WTC11 (cell line): ENCODE results near the gene TSC22D4. TPM values are rescaled to one million over a fixed set of nuclear protein-coding genes. Genes with fewer than 3 reads are reported as not detected.

Experiments
- ATF1 ChIP-seq: sonication (generic); formaldehyde crosslinking; IDR thresholded peaks from 2 replicates; pipeline ENCODE4 v1.8.1; 2023; ENCODE audit warnings: mild to moderate bottlenecking, moderate library complexity, missing genetic modification reagents
- ATF2 ChIP-seq: sonication (generic); formaldehyde crosslinking; IDR thresholded peaks from 2 replicates; pipeline ENCODE4 v1.8.1; 2022; ENCODE audit warnings: low read depth, missing genetic modification reagents, borderline replicate concordance
- ATF3 ChIP-seq: sonication (generic); formaldehyde crosslinking; conservative IDR thresholded peaks from 2 replicates; pipeline ENCODE4 v1.8.1; 2022; ENCODE audit warnings: mild to moderate bottlenecking, missing genetic modification reagents
- ATF6 ChIP-seq: sonication (generic); formaldehyde crosslinking; IDR thresholded peaks from 2 replicates; pipeline ENCODE4 v1.8.1; 2023; ENCODE audit warnings: mild to moderate bottlenecking, missing genetic modification reagents
- CDX4 ChIP-seq: fragments of 250-450 bp; sonication (Bioruptor Pico); IDR thresholded peaks from 2 replicates; pipeline ENCODE4 v1.9.0; 2021; ENCODE audit warnings: moderate library complexity, mild to moderate bottlenecking, inconsistent platforms, borderline replicate concordance
- E2F5 ChIP-seq: sonication (generic); formaldehyde crosslinking; IDR thresholded peaks from 2 replicates; pipeline ENCODE4 v1.8.1; 2022; ENCODE audit warnings: mild to moderate bottlenecking, moderate library complexity, missing genetic modification reagents
- FOXK1 ChIP-seq: sonication (generic); formaldehyde crosslinking; IDR thresholded peaks from 2 replicates; pipeline ENCODE4 v1.8.0; 2022; ENCODE audit warnings: mild to moderate bottlenecking, moderate library complexity, missing genetic modification reagents
- FOXP1 ChIP-seq: sonication (generic); formaldehyde crosslinking; IDR thresholded peaks from 2 replicates; pipeline ENCODE4 v1.8.0; 2022; ENCODE audit warnings: missing genetic modification reagents, mild to moderate bottlenecking, moderate library complexity, borderline replicate concordance
- FOXP4 ChIP-seq: sonication (generic); formaldehyde crosslinking; IDR thresholded peaks from 2 replicates; pipeline ENCODE4 v1.8.0; 2022; ENCODE audit warnings: mild to moderate bottlenecking, missing genetic modification reagents
- GTF2I ChIP-seq: fragments of 250-450 bp; sonication (Bioruptor Pico); conservative IDR thresholded peaks from 2 replicates; pipeline ENCODE4 v1.4.0; 2021; ENCODE audit warnings: mild to moderate bottlenecking
- HMGA2 ChIP-seq: fragments of 250-450 bp; sonication (Bioruptor Pico); IDR thresholded peaks from 2 replicates; pipeline ENCODE4 v1.4.0; 2021; ENCODE audit warnings: mild to moderate bottlenecking, moderate library complexity
- JAZF1 ChIP-seq: fragments of 250-450 bp; sonication (Bioruptor Pico); IDR thresholded peaks from 2 replicates; pipeline ENCODE4 v1.9.0; 2021; ENCODE audit warnings: moderate library complexity, mild to moderate bottlenecking, inconsistent platforms
- KAT7 ChIP-seq: sonication (generic); formaldehyde crosslinking; IDR thresholded peaks from 2 replicates; pipeline ENCODE4 v1.8.1; 2023; ENCODE audit warnings: missing genetic modification reagents, mild to moderate bottlenecking, borderline replicate concordance
- MXD4 ChIP-seq: fragments of 250-450 bp; sonication (Bioruptor Pico); IDR thresholded peaks from 2 replicates; pipeline ENCODE4 v1.8.0; 2021; ENCODE audit warnings: mild to moderate bottlenecking, moderate library complexity, borderline replicate concordance
- MYBL2 ChIP-seq: sonication (generic); formaldehyde crosslinking; IDR thresholded peaks from 2 replicates; pipeline ENCODE4 v1.8.1; 2023; ENCODE audit warnings: mild to moderate bottlenecking, moderate library complexity, missing genetic modification reagents
- NFATC4 ChIP-seq: fragments of 250-450 bp; sonication (Bioruptor Pico); IDR thresholded peaks from 2 replicates; pipeline ENCODE4 v1.9.0; 2021; ENCODE audit warnings: mild to moderate bottlenecking
- NFE2L1 ChIP-seq: sonication (generic); formaldehyde crosslinking; IDR thresholded peaks from 2 replicates; pipeline ENCODE4 v1.8.1; 2023; ENCODE audit warnings: missing genetic modification reagents
- NFYB ChIP-seq: sonication (generic); formaldehyde crosslinking; conservative IDR thresholded peaks from 2 replicates; pipeline ENCODE4 v1.8.0; 2022; ENCODE audit warnings: low read depth, missing genetic modification reagents
- PRRX2 ChIP-seq: fragments of 250-450 bp; sonication (Bioruptor Pico); IDR thresholded peaks from 2 replicates; pipeline ENCODE4 v1.8.0; 2021; ENCODE audit warnings: mild to moderate bottlenecking
- SMAD4 ChIP-seq: sonication (generic); formaldehyde crosslinking; IDR thresholded peaks from 2 replicates; pipeline ENCODE4 v1.8.0; 2022; ENCODE audit warnings: mild to moderate bottlenecking, missing genetic modification reagents
- TEAD1 ChIP-seq: sonication (generic); formaldehyde crosslinking; IDR thresholded peaks from 2 replicates; pipeline ENCODE4 v1.8.0; 2022; ENCODE audit warnings: mild to moderate bottlenecking, missing genetic modification reagents
- TEAD4 ChIP-seq: sonication (generic); formaldehyde crosslinking; IDR thresholded peaks from 2 replicates; pipeline ENCODE4 v1.8.0; 2022; ENCODE audit warnings: mild to moderate bottlenecking, missing genetic modification reagents
- ZBTB43 ChIP-seq: sonication (generic); formaldehyde crosslinking; IDR thresholded peaks from 2 replicates; pipeline ENCODE4 v1.8.1; 2023; ENCODE audit warnings: mild to moderate bottlenecking, missing genetic modification reagents
- ZNF121 ChIP-seq: sonication (generic); formaldehyde crosslinking; IDR thresholded peaks from 2 replicates; pipeline ENCODE4 v1.8.0; 2023; ENCODE audit warnings: missing genetic modification reagents
- ZNF317 ChIP-seq: sonication (generic); formaldehyde crosslinking; IDR thresholded peaks from 2 replicates; pipeline ENCODE4 v1.8.1; 2023; ENCODE audit warnings: low read depth, mild to moderate bottlenecking, moderate library complexity, missing genetic modification reagents, borderline replicate concordance
- ZNF396 ChIP-seq: fragments of 250-450 bp; sonication (Bioruptor Pico); IDR thresholded peaks from 2 replicates; pipeline ENCODE4 v1.8.0; 2021; ENCODE audit warnings: mild to moderate bottlenecking, moderate library complexity, borderline replicate concordance
- ZNF425 ChIP-seq: fragments of 250-450 bp; sonication (Bioruptor Pico); conservative IDR thresholded peaks from 2 replicates; pipeline ENCODE4 v1.9.0; 2021; ENCODE audit warnings: mild to moderate bottlenecking
- ZNF512 ChIP-seq: sonication (generic); formaldehyde crosslinking; IDR thresholded peaks from 2 replicates; pipeline ENCODE4 v1.8.1; 2022; ENCODE audit warnings: missing genetic modification reagents, borderline replicate concordance
- total RNA-seq: library from RNA; stranded (reverse); gene quantifications from 3 replicates; pipeline ENCODE4 v1.2.3, GENCODE V29; 2021

Gene TSC22D4
- total RNA-seq, 1 experiment from 2014 or later = 34.5 TPM

GRCh38 chr7:100483090-100483721, 4.2 kb upstream of the TSC22D4 start (continued):
- TF ChIP-seq MXD4 (CRISPR knock-in tag) (no peak), SMAD4 (CRISPR knock-in tag) (no peak), TEAD4 (CRISPR knock-in tag) (no peak), NFE2L1 (CRISPR knock-in tag) (no peak), CDX4 (CRISPR knock-in tag) (no peak), NFATC4 (CRISPR knock-in tag) (no peak), ZNF121 (CRISPR knock-in tag) (no peak), ATF2 (CRISPR knock-in tag) (no peak), ZNF396 (CRISPR knock-in tag) (no peak), ZNF317 (no peak), ZNF512 (no peak), MYBL2 (no peak), GTF2I (CRISPR knock-in tag) (no peak), PRRX2 (CRISPR knock-in tag) (no peak), ZBTB43 (CRISPR knock-in tag) (0 out of 2 replicates have a peak, but pooled peaks have one; percentile 29), E2F5 (CRISPR knock-in tag) (no peak), NFYB (CRISPR knock-in tag) (no peak), KAT7 (peak; percentile 26; the same call in 1 of the 2 replicates), ZNF425 (no peak), FOXK1 (no peak), ATF1 (CRISPR knock-in tag) (no peak), ATF6 (CRISPR knock-in tag) (no peak), FOXP1 (CRISPR knock-in tag) (peak; percentile 64; the same call in 1 of the 2 replicates), TEAD1 (CRISPR knock-in tag) (no peak; the same call in 1 of the 2 replicates), FOXP4 (no peak), JAZF1 (CRISPR knock-in tag) (no peak), HMGA2 (CRISPR knock-in tag) (no peak), ATF3 (CRISPR knock-in tag) (no peak)
